Measurements from ENCODE around the gene THADA.

- TF ChIP-seq POLR2AphosphoS5 (IDR thresholded peaks at IDR 0.05; ENCODE audit: low read depth, low read length) (no peak), SIN3A (IDR thresholded peaks at IDR 0.05; ENCODE audit: borderline replicate concordance, insufficient read depth, low read length) (no peak)
Observed at GRCh38 chr2:43266711-43267111, 329.1 kb downstream of the THADA start.
